Epithelial cell of prostate (primary cell): ENCODE data around the gene RALGPS1.

ENCODE experiments used
- DNase-seq: peaks from one replicate; pipeline ENCODE4 v3.0.0-alpha.2; 2011; ENCODE audit warnings: low read depth, low spot score
- H3K27ac ChIP-seq: fragments of 450-650 bp; 2 replicates; pipeline ENCODE4 v1.5.1; 2017; ENCODE audit warnings: mild to moderate bottlenecking

The RALGPS1 gene

GRCh38 chr9:127066851-127067136, 152.2 kb downstream of the RALGPS1 start:
- DNase-seq: no peak
- peak overlapping the region; percentile 68 for H3K27ac ChIP-seq

GRCh38 chr9:127067603-127068220, 153.1 kb downstream of the RALGPS1 start:
- DNase-seq: peak; percentile 83
- H3K27ac ChIP-seq: peak overlapping the region; percentile 68

GRCh38 chr9:127074561-127075548, 160.3 kb downstream of the RALGPS1 start:
- DNase-seq: no peak
- no peak overlapping the region for H3K27ac ChIP-seq

GRCh38 chr9:127075624-127076372, 161.2 kb downstream of the RALGPS1 start:
- DNase-seq: no peak

GRCh38 chr9:127076860-127077643, 162.5 kb downstream of the RALGPS1 start:
- DNase-seq: no peak
- H3K27ac ChIP-seq: no peak overlapping the region

More at GRCh38 chr9:127075624-127076372, 161.2 kb downstream of the RALGPS1 start:
- H3K27ac ChIP-seq: no peak overlapping the region

GRCh38 chr9:127077644-127077946, 163.0 kb downstream of the RALGPS1 start:
- DNase-seq: no peak
- no peak overlapping the region for H3K27ac ChIP-seq

GRCh38 chr9:127078336-127078735, 163.8 kb downstream of the RALGPS1 start:
- no peak for DNase-seq
- H3K27ac ChIP-seq: no peak overlapping the region

GRCh38 chr9:127078988-127079387, 164.4 kb downstream of the RALGPS1 start:
- H3K27ac ChIP-seq: no peak overlapping the region
- DNase-seq: no peak

- DNase-seq: no peak
- no peak overlapping the region for H3K27ac ChIP-seq
Measured at GRCh38 chr9:127079446-127080140, 165.0 kb downstream of the RALGPS1 start.

- DNase-seq: no peak
- no peak overlapping the region for H3K27ac ChIP-seq
Measured at GRCh38 chr9:127081250-127082185, 166.9 kb downstream of the RALGPS1 start.

GRCh38 chr9:127083138-127083980, 168.8 kb downstream of the RALGPS1 start:
- DNase-seq: no peak
- H3K27ac ChIP-seq: no peak overlapping the region

- H3K27ac ChIP-seq: no peak overlapping the region
- DNase-seq: no peak
Measured at GRCh38 chr9:127084076-127085039, 169.8 kb downstream of the RALGPS1 start.

GRCh38 chr9:127085186-127085585, 170.6 kb downstream of the RALGPS1 start:
- no peak for DNase-seq
- H3K27ac ChIP-seq: no peak overlapping the region

GRCh38 chr9:127086771-127087170, 172.2 kb downstream of the RALGPS1 start:
- no peak overlapping the region for H3K27ac ChIP-seq
- no peak for DNase-seq

- no peak for DNase-seq
- H3K27ac ChIP-seq: no peak overlapping the region
Measured at GRCh38 chr9:127087411-127087810, 172.8 kb downstream of the RALGPS1 start.

GRCh38 chr9:127087836-127088235, 173.3 kb downstream of the RALGPS1 start:
- H3K27ac ChIP-seq: no peak overlapping the region

More at GRCh38 chr9:127087836-127088235, 173.3 kb downstream of the RALGPS1 start:
- no peak for DNase-seq
